ENCODE results near the gene C3orf33. TPM values are rescaled to one million over a fixed set of nuclear protein-coding genes. Genes with fewer than 3 reads are reported as not detected.

Gene C3orf33
- total RNA-seq, 6 experiments from 2014 or later = 1.3 to 1.9 (median 1.5) TPM

- Histone ChIP-seq H3K27ac (no peak overlapping the region), H3K4me1 (peaks cover 0 to 13% (median 4%) of the 10 kb centered on the region in 4 donors), H3K4me3 (no peak overlapping the region), H3K9me3 (no peaks in the 10 kb centered on the region), H3K27me3 (no peaks in the 10 kb centered on the region), H3K36me3 (no peaks in the 10 kb centered on the region)
- ATAC-seq (no peak), DNase-seq (no peak)
- intact Hi-C loops (cut with DNase I) = no loop called here
- 82% methylated on average over 5 of the region's 5 CpGs for WGBS (ENCODE audit: insufficient coverage, low coverage, low lambda C conversion rate, missing lambda C conversion rate)
- no peak for TF ChIP-seq POLR2A (IDR thresholded peaks at IDR 0.05)
- no peak for TF ChIP-seq CTCF (IDR thresholded peaks at IDR 0.05)
Observed at GRCh38 chr3:155742349-155742965, 63.6 kb downstream of the C3orf33 start.

- H3K27ac ChIP-seq = no peak overlapping the region
- intact Hi-C loops (cut with DNase I) = no loop called here
- TF ChIP-seq CTCF (IDR thresholded peaks at IDR 0.05) (no peak), POLR2A (IDR thresholded peaks at IDR 0.05) (no peak)
- no peaks in the 10 kb centered on the region for H3K9me3 ChIP-seq
- H3K36me3 ChIP-seq = no peaks in the 10 kb centered on the region
- DNase-seq (no peak), ATAC-seq (no peak)
- H3K4me1 ChIP-seq = peaks cover 0 to 13% (median 4%) of the 10 kb centered on the region in 4 donors
- no peak overlapping the region for H3K4me3 ChIP-seq
- H3K27me3 ChIP-seq = no peaks in the 10 kb centered on the region
Observed at GRCh38 chr3:155741603-155742002, 64.5 kb downstream of the C3orf33 start.

- no peak overlapping the region for H3K27ac ChIP-seq
- intact Hi-C loops (cut with DNase I) = no loop called here
- peaks cover 0 to 13% (median 4%) of the 10 kb centered on the region in 4 donors for H3K4me1 ChIP-seq
- ATAC-seq (no peak), DNase-seq (no peak)
- no peaks in the 10 kb centered on the region for H3K27me3 ChIP-seq
- H3K4me3 ChIP-seq = no peak overlapping the region
- 74% methylated on average over 3 of the region's 3 CpGs for WGBS (ENCODE audit: insufficient coverage, low coverage, low lambda C conversion rate, missing lambda C conversion rate)
- H3K9me3 ChIP-seq = no peaks in the 10 kb centered on the region
- H3K36me3 ChIP-seq = no peaks in the 10 kb centered on the region
- no peak for TF ChIP-seq POLR2A (IDR thresholded peaks at IDR 0.05)
- no peak for TF ChIP-seq CTCF (IDR thresholded peaks at IDR 0.05)
Observed at GRCh38 chr3:155741101-155741500, 65.0 kb downstream of the C3orf33 start.

- intact Hi-C loops (cut with DNase I) = no loop called here
- WGBS (ENCODE audit: insufficient coverage, low coverage, low lambda C conversion rate, missing lambda C conversion rate) = 46% methylated on average over 5 of the region's 5 CpGs
- DNase-seq (no peak), ATAC-seq (no peak)
- Histone ChIP-seq H3K27me3 (no peaks in the 10 kb centered on the region), H3K4me3 (no peak overlapping the region), H3K27ac (no peak overlapping the region), H3K36me3 (no peaks in the 10 kb centered on the region), H3K4me1 (peaks cover 0 to 13% (median 4%) of the 10 kb centered on the region in 4 donors), H3K9me3 (no peaks in the 10 kb centered on the region)
- no peak for TF ChIP-seq POLR2A (IDR thresholded peaks at IDR 0.05)
- TF ChIP-seq CTCF (IDR thresholded peaks at IDR 0.05) = no peak
Observed at GRCh38 chr3:155739154-155739553, 66.9 kb downstream of the C3orf33 start.

Measured in right lobe of liver (tissue), 6 donors.